Measurements from ENCODE around the gene AKR1C2.

DNA sequence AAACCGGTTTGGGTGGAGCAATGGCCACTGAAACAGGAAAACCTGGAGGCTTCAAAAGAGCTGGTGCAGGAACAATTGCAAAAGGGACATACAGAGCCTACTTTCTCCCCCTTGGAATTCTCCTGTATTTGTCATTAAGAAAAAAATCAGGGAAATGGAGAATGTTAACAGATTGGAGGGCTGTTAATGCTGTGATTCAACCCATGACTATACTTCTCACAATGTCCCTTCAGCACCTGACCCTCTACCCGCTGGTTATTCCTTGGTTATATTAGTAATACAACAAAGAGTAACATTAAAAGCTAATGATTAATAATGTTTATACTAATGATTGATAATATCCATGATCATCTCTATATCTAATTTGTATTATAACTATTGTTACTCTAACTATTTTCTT, 34.4 kb upstream of the AKR1C2 start:
- TF ChIP-seq CTCF (IDR thresholded peaks at IDR 0.05), result no peak
- TF ChIP-seq POLR2A (IDR thresholded peaks at IDR 0.05), result no peak

All from heart left ventricle (tissue), 13 donors.